ENCODE measurements around the gene ARHGAP18. TPM values are rescaled to one million over a fixed set of nuclear protein-coding genes. Genes with fewer than 3 reads are reported as not detected.

Gene ARHGAP18
- total and polyA plus RNA-seq, 3 experiments from 2014 or later, result 5.8 to 7.2 (median 6.5) TPM

- no peaks in the 10 kb centered on the region for H3K9me3 ChIP-seq (ENCODE audit: low read length)
Measured at GRCh38 chr6:129662980-129663431, 47.0 kb downstream of the ARHGAP18 start.

GRCh38 chr6:129662406-129662766 is 47.6 kb downstream of the ARHGAP18 start:
- H3K27ac ChIP-seq (ENCODE audit: low read depth, low read length), result no peak overlapping the region
- H3K4me3 Mint-ChIP-seq, result no peak overlapping the region
- no peaks in the 10 kb centered on the region for H3K36me3 ChIP-seq (ENCODE audit: insufficient read depth, low read length)
- H3K27me3 ChIP-seq (ENCODE audit: insufficient read depth, low read length, poor library complexity, severe bottlenecking), result no peaks in the 10 kb centered on the region
- POLR2A ChIA-PET, result no interaction called here
- peaks cover 3% of the 10 kb centered on the region for H3K4me1 ChIP-seq (ENCODE audit: insufficient read depth, low read length)
- H3K27me3 Mint-ChIP-seq, result no peaks in the 10 kb centered on the region
- H3K36me3 Mint-ChIP-seq, result peaks cover 0 to 3% (median 0%) of the 10 kb centered on the region in 3 donors
- H3K4me1 Mint-ChIP-seq, result peaks cover 19 to 36% (median 30%) of the 10 kb centered on the region in 3 donors
- no peak overlapping the region for H3K4me3 ChIP-seq (ENCODE audit: low read length)
- no peaks in the 10 kb centered on the region for H3K9me3 ChIP-seq (ENCODE audit: low read length)
- CTCF ChIA-PET, result interaction anchor here (0.9 to 1.1 kb wide), 2 partner anchors 9 to 64 kb away, joined by 3 read pairs; no protein-coding TSS in a partner anchor
- no peaks in the 10 kb centered on the region for H3K9me3 Mint-ChIP-seq
- H3K27ac Mint-ChIP-seq, result no peak overlapping the region
- no peak for DNase-seq

More at GRCh38 chr6:129662980-129663431, 47.0 kb downstream of the ARHGAP18 start:
- H3K4me1 ChIP-seq (ENCODE audit: insufficient read depth, low read length), result peaks cover 3% of the 10 kb centered on the region
- peak overlapping the region in 1 of 8 donors; percentile 15 for H3K27ac Mint-ChIP-seq
- H3K27ac ChIP-seq (ENCODE audit: low read depth, low read length), result no peak overlapping the region
- H3K4me3 ChIP-seq (ENCODE audit: low read length), result no peak overlapping the region
- POLR2A ChIA-PET, result no interaction called here
- H3K27me3 ChIP-seq (ENCODE audit: insufficient read depth, low read length, poor library complexity, severe bottlenecking), result no peaks in the 10 kb centered on the region
- peaks cover 0 to 3% (median 0%) of the 10 kb centered on the region in 3 donors for H3K36me3 Mint-ChIP-seq
- no peak overlapping the region for H3K4me3 Mint-ChIP-seq
- no peaks in the 10 kb centered on the region for H3K9me3 Mint-ChIP-seq
- H3K36me3 ChIP-seq (ENCODE audit: insufficient read depth, low read length), result no peaks in the 10 kb centered on the region
- no peak for DNase-seq
- H3K4me1 Mint-ChIP-seq, result peaks cover 19 to 36% (median 28%) of the 10 kb centered on the region in 3 donors
- CTCF ChIA-PET, result interaction anchor here (1.1 kb wide), 1 partner anchor 8 kb away, joined by 3 read pairs; no protein-coding TSS in a partner anchor
- no peaks in the 10 kb centered on the region for H3K27me3 Mint-ChIP-seq

- no peaks in the 10 kb centered on the region for H3K9me3 Mint-ChIP-seq
- H3K36me3 Mint-ChIP-seq, result peaks cover 0 to 3% (median 0%) of the 10 kb centered on the region in 3 donors
- H3K27me3 Mint-ChIP-seq, result no peaks in the 10 kb centered on the region
- H3K4me1 ChIP-seq (ENCODE audit: insufficient read depth, low read length), result peaks cover 3% of the 10 kb centered on the region
- no peak overlapping the region for H3K27ac ChIP-seq (ENCODE audit: low read depth, low read length)
- no peak overlapping the region for H3K4me3 ChIP-seq (ENCODE audit: low read length)
- peaks cover 19 to 35% (median 33%) of the 10 kb centered on the region in 3 donors for H3K4me1 Mint-ChIP-seq
- peak overlapping the region in 1 of 8 donors; percentile 40 for H3K27ac Mint-ChIP-seq
- H3K27me3 ChIP-seq (ENCODE audit: insufficient read depth, low read length, poor library complexity, severe bottlenecking), result no peaks in the 10 kb centered on the region
- DNase-seq, result no peak
- ChIA-PET CTCF (interaction anchor here (0.9 to 1.5 kb wide), 3 partner anchors 8 to 65 kb away, joined by 3 to 4 read pairs (median 3); no protein-coding TSS in a partner anchor), POLR2A (no interaction called here)
- H3K36me3 ChIP-seq (ENCODE audit: insufficient read depth, low read length), result no peaks in the 10 kb centered on the region
- no peak overlapping the region for H3K4me3 Mint-ChIP-seq
- H3K9me3 ChIP-seq (ENCODE audit: low read length), result no peaks in the 10 kb centered on the region
Measured at GRCh38 chr6:129661536-129662405, 48.2 kb downstream of the ARHGAP18 start.

- no peaks in the 10 kb centered on the region for H3K27me3 Mint-ChIP-seq
- Histone ChIP-seq H3K9me3 (ENCODE audit: low read length) (no peaks in the 10 kb centered on the region), H3K27me3 (ENCODE audit: insufficient read depth, low read length, poor library complexity, severe bottlenecking) (no peaks in the 10 kb centered on the region), H3K27ac (ENCODE audit: low read depth, low read length) (peak overlapping the region; percentile 64), H3K4me1 (ENCODE audit: insufficient read depth, low read length) (peaks cover 3% of the 10 kb centered on the region), H3K4me3 (ENCODE audit: low read length) (no peak overlapping the region), H3K36me3 (ENCODE audit: insufficient read depth, low read length) (no peaks in the 10 kb centered on the region)
- CTCF ChIA-PET, result interaction anchor here (1.4 kb wide), 1 partner anchor 10 kb away, joined by 3 read pairs; no protein-coding TSS in a partner anchor
- H3K4me3 Mint-ChIP-seq, result no peak overlapping the region
- H3K27ac Mint-ChIP-seq, result no peak overlapping the region
- H3K4me1 Mint-ChIP-seq, result peaks cover 17 to 30% (median 27%) of the 10 kb centered on the region in 3 donors
- peaks cover 0 to 5% (median 0%) of the 10 kb centered on the region in 3 donors for H3K36me3 Mint-ChIP-seq
- no peaks in the 10 kb centered on the region for H3K9me3 Mint-ChIP-seq
- DNase-seq, result no peak
- POLR2A ChIA-PET, result no interaction called here
Measured at GRCh38 chr6:129660346-129660676, 49.7 kb downstream of the ARHGAP18 start.

DNA sequence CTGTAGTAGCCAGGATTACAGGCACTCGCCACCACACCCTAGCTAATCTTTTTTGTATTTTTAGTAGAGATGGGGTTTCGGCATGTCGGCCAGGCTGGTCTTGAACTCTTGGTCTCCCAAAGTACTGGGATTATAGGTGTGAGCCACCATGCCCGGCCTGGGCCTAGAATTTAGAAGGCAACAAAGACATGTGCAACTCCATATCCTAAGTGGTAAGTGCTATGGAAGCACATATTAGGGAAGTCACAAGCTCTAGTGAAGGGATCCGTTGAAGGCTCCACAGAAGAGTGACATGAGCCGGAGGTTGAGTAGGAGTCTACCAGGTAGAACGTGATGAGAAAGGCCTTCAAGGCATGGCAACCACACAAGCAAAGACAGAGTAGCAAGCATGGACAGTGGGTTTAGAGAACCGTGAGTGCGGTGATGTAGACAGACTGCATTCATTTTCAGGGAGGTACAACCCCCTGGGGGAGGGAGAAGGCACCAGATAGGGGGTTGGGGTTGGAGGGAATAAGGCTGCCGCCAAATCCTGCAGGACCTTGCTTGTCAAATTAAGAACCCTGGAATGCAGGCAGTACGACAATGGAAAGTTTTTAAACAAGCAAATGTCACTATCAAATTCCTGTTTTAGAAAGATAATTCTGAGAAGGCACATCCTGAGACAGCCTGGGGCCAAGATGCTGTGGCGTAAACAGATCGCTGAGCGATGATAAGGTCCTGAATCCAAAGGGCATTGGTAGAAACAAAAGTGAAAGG is 50.2 kb downstream of the ARHGAP18 start:
- no peak overlapping the region for H3K4me3 ChIP-seq (ENCODE audit: low read length)
- H3K4me3 Mint-ChIP-seq, result no peak overlapping the region
- H3K27ac ChIP-seq (ENCODE audit: low read depth, low read length), result peak overlapping the region; percentile 64
- H3K27ac Mint-ChIP-seq, result no peak overlapping the region
- POLR2A ChIA-PET, result no interaction called here
- H3K9me3 Mint-ChIP-seq, result no peaks in the 10 kb centered on the region
- peaks cover 3% of the 10 kb centered on the region for H3K4me1 ChIP-seq (ENCODE audit: insufficient read depth, low read length)
- no peaks in the 10 kb centered on the region for H3K27me3 Mint-ChIP-seq
- H3K27me3 ChIP-seq (ENCODE audit: insufficient read depth, low read length, poor library complexity, severe bottlenecking), result no peaks in the 10 kb centered on the region
- no peaks in the 10 kb centered on the region for H3K36me3 ChIP-seq (ENCODE audit: insufficient read depth, low read length)
- DNase-seq, result no peak
- CTCF ChIA-PET, result interaction anchor here (1.4 kb wide), 1 partner anchor 10 kb away, joined by 3 read pairs; no protein-coding TSS in a partner anchor
- H3K9me3 ChIP-seq (ENCODE audit: low read length), result no peaks in the 10 kb centered on the region
- peaks cover 0 to 6% (median 0%) of the 10 kb centered on the region in 3 donors for H3K36me3 Mint-ChIP-seq
- peaks cover 20 to 31% (median 26%) of the 10 kb centered on the region in 3 donors for H3K4me1 Mint-ChIP-seq

- H3K36me3 ChIP-seq (ENCODE audit: insufficient read depth, low read length), result no peaks in the 10 kb centered on the region
- no peaks in the 10 kb centered on the region for H3K9me3 ChIP-seq (ENCODE audit: low read length)
- Mint-ChIP-seq H3K36me3 (peaks cover 0 to 6% (median 0%) of the 10 kb centered on the region in 3 donors), H3K4me1 (peaks cover 21 to 31% (median 22%) of the 10 kb centered on the region in 3 donors), H3K4me3 (no peak overlapping the region), H3K27ac (no peak overlapping the region), H3K27me3 (no peaks in the 10 kb centered on the region), H3K9me3 (no peaks in the 10 kb centered on the region)
- peaks cover 3% of the 10 kb centered on the region for H3K4me1 ChIP-seq (ENCODE audit: insufficient read depth, low read length)
- ChIA-PET CTCF (no interaction called here), POLR2A (no interaction called here)
- no peak overlapping the region for H3K4me3 ChIP-seq (ENCODE audit: low read length)
- H3K27me3 ChIP-seq (ENCODE audit: insufficient read depth, low read length, poor library complexity, severe bottlenecking), result no peaks in the 10 kb centered on the region
- DNase-seq, result no peak
- H3K27ac ChIP-seq (ENCODE audit: low read depth, low read length), result no peak overlapping the region
Measured at GRCh38 chr6:129659167-129659566, 50.8 kb downstream of the ARHGAP18 start.

DNA sequence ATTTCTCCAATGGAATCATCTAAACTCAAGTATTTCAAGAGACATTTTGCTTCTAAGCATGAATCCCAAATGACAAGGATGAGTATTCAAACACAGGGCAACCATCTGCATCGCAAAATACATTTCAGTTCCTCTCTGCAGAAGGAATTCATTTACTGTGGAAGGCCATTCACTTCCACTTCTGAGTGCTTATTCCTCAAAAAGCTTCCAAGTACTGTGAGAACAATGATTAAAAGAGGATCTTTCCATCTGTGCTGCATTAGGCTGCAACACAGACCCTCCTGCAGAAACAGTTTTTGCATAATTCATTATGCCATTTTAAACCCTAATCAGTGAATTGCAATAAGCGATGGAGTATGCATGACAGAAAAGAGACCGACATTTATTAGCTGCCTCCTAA is 52.5 kb downstream of the ARHGAP18 start:
- no peak overlapping the region for H3K4me3 Mint-ChIP-seq
- H3K9me3 ChIP-seq (ENCODE audit: low read length), result no peaks in the 10 kb centered on the region
- no peak overlapping the region for H3K4me3 ChIP-seq (ENCODE audit: low read length)
- peaks cover 11 to 21% (median 17%) of the 10 kb centered on the region in 3 donors for H3K4me1 Mint-ChIP-seq
- DNase-seq, result no peak
- H3K27ac Mint-ChIP-seq, result no peak overlapping the region
- CTCF ChIA-PET, result no interaction called here
- H3K27ac ChIP-seq (ENCODE audit: low read depth, low read length), result no peak overlapping the region
- H3K9me3 Mint-ChIP-seq, result no peaks in the 10 kb centered on the region
- no peaks in the 10 kb centered on the region for H3K27me3 ChIP-seq (ENCODE audit: insufficient read depth, low read length, poor library complexity, severe bottlenecking)
- H3K36me3 ChIP-seq (ENCODE audit: insufficient read depth, low read length), result no peaks in the 10 kb centered on the region
- POLR2A ChIA-PET, result no interaction called here
- H3K36me3 Mint-ChIP-seq, result peaks cover 0 to 6% (median 0%) of the 10 kb centered on the region in 3 donors
- H3K4me1 ChIP-seq (ENCODE audit: insufficient read depth, low read length), result peaks cover 3% of the 10 kb centered on the region
- no peaks in the 10 kb centered on the region for H3K27me3 Mint-ChIP-seq

Data from CD8-positive, alpha-beta memory T cell (primary cell).